Naive thymus-derived CD4-positive, alpha-beta T cell (primary cell): ENCODE data around the gene MAPK14. TPM values are rescaled to one million over a fixed set of nuclear protein-coding genes. Genes with fewer than 3 reads are reported as not detected.

ENCODE experiments used
- ATAC-seq: fragments of 150-1000 bp; cut with Tn5 transposase; 2 replicates; pipeline ENCODE4 v1.10.0; 2021; ENCODE audit warnings: mild to moderate bottlenecking, moderate library complexity
- CTCF ChIA-PET: fragments of 350-600 bp; sonication (Branson Sonifier 250); formaldehyde crosslinking; loops from one replicate; lab custom pipeline; 2021; ENCODE audit warnings: antibody characterized with exemption; lab: Charles Lee
- POLR2A ChIA-PET: fragments of 350-600 bp; sonication (Branson Sonifier 250); formaldehyde crosslinking; loops from one replicate; lab custom pipeline; 2021; ENCODE audit warnings: antibody characterized with exemption, inconsistent platforms; lab: Charles Lee
- DNase-seq, 9 donors: peaks; one replicate each; pipeline versions ENCODE4 v3.0.0 to v3.0.0-alpha.2; 2020 to 2022; ENCODE audit warnings: mixed read lengths in 1 of 9
- H3K27ac ChIP-seq: one replicate; pipeline ENCODE4 v1.7.0; 2013; ENCODE audit warnings: mild to moderate bottlenecking, low read depth, low read length, moderate library complexity
- H3K27me3 ChIP-seq, 2 donors: one replicate each; pipeline ENCODE4 v1.7.0; 2013; ENCODE audit warnings: low read length in 2 of 2, mild to moderate bottlenecking in 2 of 2, moderate library complexity in 2 of 2; ENCODE audit not compliant: control insufficient read depth in 2 of 2, insufficient read depth in 2 of 2
- H3K36me3 ChIP-seq, 3 experiments: 1 replicate in 2 of 3; 2 replicates in 1 of 3; pipeline ENCODE4 v1.7.0; 2013; ENCODE audit warnings: low read length in 3 of 3, mild to moderate bottlenecking in 3 of 3, moderate library complexity in 1 of 3; ENCODE audit not compliant: insufficient read depth in 3 of 3, control insufficient read depth in 2 of 3
- H3K4me1 ChIP-seq, 2 donors: one replicate each; pipeline ENCODE4 v1.7.0; 2013; ENCODE audit warnings: low read length in 2 of 2, mild to moderate bottlenecking in 2 of 2, moderate library complexity in 1 of 2; ENCODE audit not compliant: control insufficient read depth in 2 of 2, insufficient read depth in 2 of 2
- H3K4me3 ChIP-seq: 2 replicates; pipeline ENCODE4 v1.7.0; 2013; ENCODE audit warnings: mild to moderate bottlenecking, low read length
- H3K9me3 ChIP-seq, 3 experiments: 1 replicate in 2 of 3; 2 replicates in 1 of 3; pipeline ENCODE4 v1.7.0; 2013; ENCODE audit warnings: low read length in 3 of 3; ENCODE audit not compliant: control insufficient read depth in 2 of 3
- H3K27ac Mint-ChIP-seq, 9 donors: one replicate each; pipeline ENCODE4 v1.8.0; 2020 to 2022; ENCODE audit warnings: mixed read lengths in 9 of 9, mild to moderate bottlenecking in 8 of 9, moderate library complexity in 5 of 9, inconsistent platforms in 2 of 9
- H3K27me3 Mint-ChIP-seq, 5 donors: one replicate each; pipeline ENCODE4 v1.8.0; 2021 to 2022; ENCODE audit warnings: mixed read lengths in 5 of 5, mild to moderate bottlenecking in 1 of 5
- H3K36me3 Mint-ChIP-seq, 5 donors: one replicate each; pipeline ENCODE4 v1.8.0; 2020 to 2022; ENCODE audit warnings: mixed read lengths in 5 of 5, mild to moderate bottlenecking in 3 of 5, inconsistent platforms in 1 of 5
- H3K4me1 Mint-ChIP-seq, 7 donors: one replicate each; pipeline ENCODE4 v1.8.0; 2020 to 2022; ENCODE audit warnings: mixed read lengths in 7 of 7, mild to moderate bottlenecking in 3 of 7, inconsistent platforms in 1 of 7
- H3K4me3 Mint-ChIP-seq, 10 donors: one replicate each; pipeline ENCODE4 v1.8.0; 2020 to 2022; ENCODE audit warnings: mild to moderate bottlenecking in 10 of 10, mixed read lengths in 10 of 10, moderate library complexity in 6 of 10, inconsistent platforms in 2 of 10
- H3K9me3 Mint-ChIP-seq, 11 donors: one replicate each; pipeline ENCODE4 v1.8.0; 2020 to 2022; ENCODE audit warnings: mixed read lengths in 11 of 11, mild to moderate bottlenecking in 4 of 11, inconsistent platforms in 1 of 11, moderate library complexity in 1 of 11
- intact Hi-C, 2 donors: fragments of 100-400 bp; cut with micrococcal nuclease; formaldehyde crosslinking; loops; one replicate each; pipeline ENCODE4 v1.15.1; 2023
- polyA plus RNA-seq, 2 donors: library from polyadenylated mRNA; unstranded; fragments of 300-500 nt; fragmentation: Illumina TruSeq; gene quantifications; one replicate each; pipeline ENCODE4 v1.2.3, GENCODE V29; 2021
- total RNA-seq, 6 experiments: library from RNA in 5 of 6; stranded (reverse) in 5 of 6; gene quantifications; 1 replicate in 5 of 6; 2 replicates in 1 of 6; pipeline ENCODE4 v1.2.3 and lab custom pipeline; 2021 to 2026

Gene MAPK14
- total and polyA plus RNA-seq, 7 experiments from 2014 or later: 43.2 to 81.0 (median 60.5) TPM

DNA sequence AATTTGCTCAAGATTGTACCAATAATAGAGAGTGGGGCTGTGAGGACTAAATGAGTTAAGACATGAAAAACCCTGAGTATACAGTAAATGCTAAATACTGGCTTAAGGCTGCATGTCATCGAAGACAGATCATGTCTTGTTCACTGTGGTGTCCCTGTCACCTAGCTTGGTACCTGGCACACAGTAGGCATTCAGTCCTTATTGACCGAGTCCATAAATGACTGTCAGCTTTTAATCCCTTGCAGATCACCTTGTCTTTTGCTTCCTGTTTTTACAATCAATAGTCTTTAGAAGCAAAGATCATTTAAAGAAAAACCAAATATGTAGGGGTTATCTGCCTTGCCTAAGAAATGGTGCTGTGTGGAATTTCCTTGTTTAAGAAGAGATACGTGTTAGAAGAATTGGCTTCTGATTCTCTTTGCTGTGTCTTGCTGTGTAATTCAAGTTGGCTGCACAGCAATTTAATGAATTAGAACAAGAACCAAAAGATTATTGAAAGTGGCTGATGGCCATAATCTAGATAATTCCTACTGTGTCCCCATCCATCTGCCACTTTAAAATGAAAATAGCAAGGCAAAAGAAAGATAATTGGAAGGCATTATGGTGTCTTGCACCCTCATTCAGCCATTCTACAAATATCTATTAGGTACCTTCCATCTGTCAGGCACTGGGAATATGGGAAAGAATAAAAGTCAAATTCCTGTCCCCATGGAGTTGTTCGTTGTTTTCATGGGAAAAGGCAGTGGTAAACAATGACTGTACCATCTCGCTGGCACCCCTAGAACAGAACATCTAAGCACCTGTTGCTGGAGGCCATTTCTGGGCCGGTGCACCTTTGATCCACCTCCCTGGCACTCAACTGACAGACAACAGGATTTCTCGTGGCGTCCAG, 90.3 kb downstream of the MAPK14 start:
- peak in 1 of 9 donors; percentile 23 for DNase-seq
- H3K9me3 Mint-ChIP-seq: no peaks in the 10 kb centered on the region
- peak overlapping the region; percentile 34 to 99 (median 60) for H3K4me3 Mint-ChIP-seq
- H3K4me1 Mint-ChIP-seq: peaks cover 78 to 99% (median 93%) of the 10 kb centered on the region in 7 donors
- peak overlapping the region; percentile 90 for H3K27ac ChIP-seq
- intact Hi-C loops: no loop called here
- H3K27me3 Mint-ChIP-seq: no peaks in the 10 kb centered on the region
- no peak for ATAC-seq
- H3K36me3 ChIP-seq: no peaks in the 10 kb centered on the region
- peak overlapping the region; percentile 94 to 100 (median 99) for H3K27ac Mint-ChIP-seq
- H3K36me3 Mint-ChIP-seq: peaks cover 0 to 39% (median 6%) of the 10 kb centered on the region in 5 donors
- H3K9me3 ChIP-seq: no peaks in the 10 kb centered on the region
- ChIA-PET POLR2A (interaction anchor here (2.4 to 3.2 kb wide), 3 partner anchors 9 to 17 kb away, joined by 10 to 28 read pairs (median 19); partner anchors contain the start of gene MAPK13), CTCF (interaction anchor here (1.0 to 6.3 kb wide), 3 partner anchors 9 to 89 kb away, joined by 5 to 53 read pairs (median 7); no protein-coding TSS in a partner anchor)
- no peak overlapping the region for H3K4me3 ChIP-seq
- no peaks in the 10 kb centered on the region for H3K27me3 ChIP-seq
- H3K4me1 ChIP-seq: peaks cover 94 to 96% of the 10 kb centered on the region in 2 donors

DNA sequence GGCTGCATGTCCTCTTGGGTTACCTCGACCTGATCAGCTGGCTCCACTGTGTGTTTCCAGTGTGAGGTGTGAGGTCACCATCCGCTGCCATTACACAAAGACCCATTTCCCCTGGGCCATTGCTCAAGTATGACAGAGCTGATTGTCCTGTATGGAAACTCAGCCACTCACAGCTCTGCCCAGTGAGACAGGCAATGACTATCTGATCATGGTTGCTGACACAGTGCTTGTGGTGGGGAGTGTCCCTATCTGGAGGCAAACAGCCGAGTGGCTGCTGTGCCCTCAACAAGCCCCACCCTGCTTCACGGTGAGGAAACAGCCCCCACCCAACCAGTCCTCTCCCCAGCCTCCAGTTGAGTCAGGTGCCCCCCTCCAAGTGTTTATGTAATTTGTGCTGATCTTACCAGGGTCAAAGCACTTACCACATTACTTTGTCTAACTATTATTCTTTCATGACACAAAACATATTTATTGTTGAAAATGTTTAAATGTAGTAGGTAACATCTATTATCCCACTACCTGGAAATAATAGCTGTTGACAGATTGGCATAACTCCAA, 91.0 kb downstream of the MAPK14 start:
- H3K9me3 Mint-ChIP-seq: no peaks in the 10 kb centered on the region
- peak in 4 of 9 donors; percentile 45 to 81 (median 52) for DNase-seq
- H3K36me3 Mint-ChIP-seq: peaks cover 0 to 36% (median 6%) of the 10 kb centered on the region in 5 donors
- H3K4me1 ChIP-seq: peaks cover 95 to 96% of the 10 kb centered on the region in 2 donors
- peak; percentile 85 for ATAC-seq
- H3K4me3 Mint-ChIP-seq: peak overlapping the region; percentile 34 to 99 (median 64)
- no peaks in the 10 kb centered on the region for H3K9me3 ChIP-seq
- ChIA-PET POLR2A (interaction anchor here (0.7 to 3.8 kb wide), 6 partner anchors 10 to 90 kb away, joined by 3 to 39 read pairs (median 14); partner anchors contain the start of genes MAPK13 and MAPK14), CTCF (interaction anchor here (0.9 to 6.3 kb wide), 5 partner anchors 9 to 90 kb away, joined by 3 to 53 read pairs (median 5); no protein-coding TSS in a partner anchor)
- no peaks in the 10 kb centered on the region for H3K27me3 Mint-ChIP-seq
- peaks cover 78 to 99% (median 94%) of the 10 kb centered on the region in 7 donors for H3K4me1 Mint-ChIP-seq
- H3K27ac Mint-ChIP-seq: peak overlapping the region; percentile 94 to 100 (median 99)
- peak overlapping the region; percentile 90 for H3K27ac ChIP-seq
- H3K27me3 ChIP-seq: no peaks in the 10 kb centered on the region
- intact Hi-C loops: no loop called here
- no peaks in the 10 kb centered on the region for H3K36me3 ChIP-seq
- no peak overlapping the region for H3K4me3 ChIP-seq

DNA sequence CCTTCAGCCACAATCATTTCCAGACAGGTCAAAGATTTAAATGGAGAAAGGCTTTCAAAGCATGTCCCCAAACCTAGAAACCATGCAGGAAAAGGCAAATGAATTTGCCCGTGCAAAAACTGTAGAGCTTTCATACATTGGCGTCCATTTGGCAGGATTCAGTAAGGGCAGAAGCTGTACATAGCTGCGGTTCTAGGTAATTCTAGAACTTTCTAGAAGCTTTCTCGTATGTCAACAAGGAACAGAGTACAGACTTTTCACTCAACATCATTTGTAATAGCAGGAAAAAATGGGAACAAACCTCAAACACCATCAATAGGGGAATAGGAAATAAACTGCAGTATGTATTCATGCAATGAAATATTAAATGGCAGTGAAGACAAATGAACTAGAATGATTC, 91.6 kb downstream of the MAPK14 start:
- POLR2A ChIA-PET: interaction anchor here (0.7 to 3.8 kb wide), 6 partner anchors 10 to 91 kb away, joined by 3 to 39 read pairs (median 14); partner anchors contain the start of genes MAPK13 and MAPK14
- H3K4me3 ChIP-seq: no peak overlapping the region
- CTCF ChIA-PET: interaction anchor here (0.9 to 6.3 kb wide), 4 partner anchors 10 to 90 kb away, joined by 3 to 53 read pairs (median 6); no protein-coding TSS in a partner anchor
- no peaks in the 10 kb centered on the region for H3K36me3 ChIP-seq
- intact Hi-C loops: no loop called here
- Mint-ChIP-seq H3K9me3 (no peaks in the 10 kb centered on the region), H3K4me1 (peaks cover 77 to 99% (median 93%) of the 10 kb centered on the region in 7 donors), H3K27ac (peak overlapping the region; percentile 94 to 100 (median 99)), H3K27me3 (no peaks in the 10 kb centered on the region), H3K4me3 (peak overlapping the region; percentile 13 to 99 (median 58)), H3K36me3 (peaks cover 0 to 32% (median 6%) of the 10 kb centered on the region in 5 donors)
- ATAC-seq (no peak), DNase-seq (no peak)
- H3K27ac ChIP-seq: peak overlapping the region; percentile 90
- H3K9me3 ChIP-seq: no peaks in the 10 kb centered on the region
- H3K4me1 ChIP-seq: peaks cover 92 to 94% of the 10 kb centered on the region in 2 donors
- no peaks in the 10 kb centered on the region for H3K27me3 ChIP-seq

DNA sequence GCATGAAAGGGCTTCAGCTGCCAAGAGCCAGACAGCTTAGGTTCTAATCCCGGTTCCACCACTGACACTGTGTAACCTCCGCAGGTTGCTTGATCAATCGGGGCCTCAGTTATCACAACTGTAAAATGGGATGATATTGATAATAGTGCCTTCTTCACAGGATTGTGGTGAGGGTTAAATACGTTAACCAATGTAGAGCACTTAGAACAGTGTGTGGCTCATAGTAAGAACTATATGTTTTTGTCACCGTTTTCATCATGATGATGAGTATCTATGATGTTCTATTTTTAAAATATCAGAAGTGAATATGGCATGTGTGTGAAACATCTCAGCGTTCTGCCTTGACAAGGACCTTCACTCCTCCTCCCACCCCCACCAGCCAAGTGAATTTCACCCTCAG, 92.4 kb downstream of the MAPK14 start:
- H3K4me3 ChIP-seq: peak overlapping the region; percentile 65
- DNase-seq (peak in 1 of 9 donors; percentile 13), ATAC-seq (no peak)
- Mint-ChIP-seq H3K27ac (peak overlapping the region; percentile 94 to 100 (median 99)), H3K4me1 (peaks cover 70 to 100% (median 93%) of the 10 kb centered on the region in 7 donors), H3K36me3 (peaks cover 0 to 32% (median 6%) of the 10 kb centered on the region in 5 donors), H3K27me3 (no peaks in the 10 kb centered on the region), H3K9me3 (no peaks in the 10 kb centered on the region), H3K4me3 (peak overlapping the region; percentile 73 to 99 (median 91))
- H3K4me1 ChIP-seq: peaks cover 87 to 90% of the 10 kb centered on the region in 2 donors
- POLR2A ChIA-PET: interaction anchor here (0.6 to 3.8 kb wide), 16 partner anchors 9 to 183 kb away, joined by 3 to 53 read pairs (median 14); partner anchors contain the start of genes MAPK13 and MAPK14
- intact Hi-C loops: loop anchor here (1.0 to 10.0 kb wide), 11 partner anchors 11 to 1728 kb away; partner anchors contain the start of genes MAPK14 (in 2 of the 2), NUDT3 (in 1 of the 2), SRPK1 (in 1 of the 2) and SRSF3 (in 1 of the 2)
- no peaks in the 10 kb centered on the region for H3K27me3 ChIP-seq
- peak overlapping the region; percentile 90 for H3K27ac ChIP-seq
- CTCF ChIA-PET: interaction anchor here (1.3 to 6.3 kb wide), 9 partner anchors 11 to 220 kb away, joined by 3 to 53 read pairs (median 9); partner anchors contain the start of genes MAPK13 and MAPK14
- H3K9me3 ChIP-seq: no peaks in the 10 kb centered on the region
- H3K36me3 ChIP-seq: no peaks in the 10 kb centered on the region

DNA sequence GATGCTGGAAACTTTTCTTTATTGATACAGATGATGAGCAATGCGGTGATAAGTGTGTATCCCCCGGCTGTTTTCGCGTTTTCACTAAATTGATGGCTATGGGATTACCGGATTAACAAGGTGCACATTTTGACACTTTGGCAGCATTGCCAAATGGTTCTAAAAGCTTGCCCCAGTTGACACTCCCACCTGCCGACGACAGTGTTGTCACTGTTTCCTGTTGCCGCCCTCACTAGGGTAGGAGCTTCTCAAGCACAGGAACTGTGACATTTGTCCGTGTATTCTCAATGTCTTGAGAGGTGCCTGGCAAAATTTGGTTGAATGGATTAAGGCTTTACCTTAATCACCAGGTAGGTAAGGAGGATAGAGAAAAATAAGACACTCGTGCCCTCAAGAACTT, 92.9 kb downstream of the MAPK14 start:
- peak; percentile 72 for ATAC-seq
- peak; percentile 43 to 84 (median 81) for DNase-seq
- peaks cover 69 to 100% (median 92%) of the 10 kb centered on the region in 7 donors for H3K4me1 Mint-ChIP-seq
- no peaks in the 10 kb centered on the region for H3K27me3 ChIP-seq
- POLR2A ChIA-PET: interaction anchor here (0.6 to 3.8 kb wide), 20 partner anchors 8 to 182 kb away, joined by 3 to 53 read pairs (median 8); partner anchors contain the start of genes MAPK13 and MAPK14
- peak overlapping the region; percentile 90 for H3K27ac ChIP-seq
- peaks cover 82 to 88% of the 10 kb centered on the region in 2 donors for H3K4me1 ChIP-seq
- peaks cover 0 to 32% (median 6%) of the 10 kb centered on the region in 5 donors for H3K36me3 Mint-ChIP-seq
- no peaks in the 10 kb centered on the region for H3K9me3 ChIP-seq
- peak overlapping the region; percentile 65 for H3K4me3 ChIP-seq
- H3K27ac Mint-ChIP-seq: peak overlapping the region; percentile 94 to 100 (median 99)
- CTCF ChIA-PET: interaction anchor here (1.0 to 6.3 kb wide), 10 partner anchors 10 to 665 kb away, joined by 3 to 53 read pairs (median 8); partner anchors contain the start of genes MAPK13 and MAPK14
- no peaks in the 10 kb centered on the region for H3K36me3 ChIP-seq
- no peaks in the 10 kb centered on the region for H3K27me3 Mint-ChIP-seq
- peak overlapping the region; percentile 73 to 99 (median 91) for H3K4me3 Mint-ChIP-seq
- H3K9me3 Mint-ChIP-seq: no peaks in the 10 kb centered on the region
- intact Hi-C loops: loop anchor here (1.0 to 10.0 kb wide), 11 partner anchors 11 to 1728 kb away; partner anchors contain the start of genes MAPK14 (in 2 of the 2), NUDT3 (in 1 of the 2), SRPK1 (in 1 of the 2) and SRSF3 (in 1 of the 2)
